Measurements from ENCODE around the gene PI16.
"Not testable (repeated sequence)": the region's sequence is repeated elsewhere in the genome, so short reads cannot be mapped to it uniquely, and the experiment has no call there.

Gene PI16

DNA sequence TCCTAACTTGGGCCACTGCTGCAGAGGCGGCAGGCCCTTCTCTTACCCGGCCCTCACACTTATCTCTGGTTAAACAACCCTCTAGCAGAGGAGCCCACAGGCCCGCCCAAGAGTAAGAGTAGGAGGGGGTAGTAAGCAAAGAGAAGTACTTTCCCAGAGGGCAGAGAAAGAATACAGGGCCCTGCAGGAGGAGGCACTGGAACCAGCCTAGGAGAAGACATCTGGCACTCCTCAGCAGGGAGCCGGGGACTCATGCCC lies 21.4 kb downstream of the PI16 start:
- no peak for DNase-seq (ENCODE audit: low read depth in 2 of 2)

DNA sequence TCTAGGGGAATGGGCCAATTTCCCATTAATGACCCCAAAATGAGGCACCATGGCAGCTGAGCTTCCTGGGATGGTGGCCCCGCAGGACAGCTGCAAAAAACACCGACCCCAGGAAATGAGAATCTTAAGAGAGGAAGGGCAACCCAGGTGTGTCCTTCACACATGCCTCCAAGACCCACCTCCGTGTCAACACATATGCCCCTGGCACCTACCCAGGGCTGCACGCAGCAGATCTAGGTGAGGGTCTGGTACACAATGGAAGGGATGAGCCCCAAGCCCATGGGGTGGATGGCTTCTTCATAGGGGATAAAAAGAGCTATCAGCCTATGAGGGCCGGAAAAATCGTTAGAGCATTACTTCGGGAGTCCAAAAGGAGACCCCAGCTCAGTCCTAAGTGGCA lies 22.0 kb downstream of the PI16 start:
- no peak for DNase-seq (ENCODE audit: low read depth in 2 of 2)

DNA sequence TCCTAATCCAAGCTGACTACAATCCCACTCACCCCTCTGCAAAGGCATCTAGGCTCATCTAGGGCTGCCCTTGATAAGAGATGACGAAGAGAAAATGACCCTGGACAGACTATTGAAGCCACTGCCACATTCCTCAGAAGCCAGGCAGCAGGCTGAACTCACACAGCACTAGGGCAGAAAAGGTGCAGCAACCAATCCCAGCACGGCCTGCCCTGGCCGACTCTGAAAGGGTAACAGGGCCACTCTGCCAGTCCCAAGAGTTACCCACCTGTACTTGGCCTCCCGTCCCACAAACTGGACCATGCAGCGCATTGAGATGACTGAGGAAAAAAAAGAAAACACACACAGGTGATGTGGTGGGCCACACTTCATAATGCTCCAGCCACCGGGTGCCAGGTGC lies 22.4 kb downstream of the PI16 start:
- no peak for DNase-seq (ENCODE audit: low read depth in 2 of 2)

DNA sequence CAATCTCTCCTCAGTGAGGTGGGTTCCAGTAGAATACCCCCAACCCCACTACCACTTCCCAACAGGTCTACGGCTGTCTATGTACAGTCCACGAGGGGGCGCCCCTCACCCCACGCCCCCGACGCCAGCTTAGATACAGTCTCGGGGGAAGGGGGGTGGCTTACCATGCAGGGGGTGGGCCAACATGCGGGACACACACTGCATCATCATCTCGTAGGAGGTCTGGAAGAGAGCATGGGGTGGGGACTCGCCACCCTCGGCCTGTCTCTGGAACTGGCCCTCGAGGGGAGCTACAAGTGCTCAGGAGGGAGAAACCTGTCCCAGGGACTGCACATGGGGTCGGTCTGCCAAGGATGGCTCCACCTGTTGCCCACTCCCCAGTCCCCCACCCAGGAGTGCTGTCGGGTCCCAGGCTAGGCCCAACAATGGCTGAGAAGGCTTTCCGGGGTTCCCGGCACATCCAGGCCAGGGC lies 23.0 kb downstream of the PI16 start:
- DNase-seq (ENCODE audit: low read depth in 2 of 2) = no peak

DNA sequence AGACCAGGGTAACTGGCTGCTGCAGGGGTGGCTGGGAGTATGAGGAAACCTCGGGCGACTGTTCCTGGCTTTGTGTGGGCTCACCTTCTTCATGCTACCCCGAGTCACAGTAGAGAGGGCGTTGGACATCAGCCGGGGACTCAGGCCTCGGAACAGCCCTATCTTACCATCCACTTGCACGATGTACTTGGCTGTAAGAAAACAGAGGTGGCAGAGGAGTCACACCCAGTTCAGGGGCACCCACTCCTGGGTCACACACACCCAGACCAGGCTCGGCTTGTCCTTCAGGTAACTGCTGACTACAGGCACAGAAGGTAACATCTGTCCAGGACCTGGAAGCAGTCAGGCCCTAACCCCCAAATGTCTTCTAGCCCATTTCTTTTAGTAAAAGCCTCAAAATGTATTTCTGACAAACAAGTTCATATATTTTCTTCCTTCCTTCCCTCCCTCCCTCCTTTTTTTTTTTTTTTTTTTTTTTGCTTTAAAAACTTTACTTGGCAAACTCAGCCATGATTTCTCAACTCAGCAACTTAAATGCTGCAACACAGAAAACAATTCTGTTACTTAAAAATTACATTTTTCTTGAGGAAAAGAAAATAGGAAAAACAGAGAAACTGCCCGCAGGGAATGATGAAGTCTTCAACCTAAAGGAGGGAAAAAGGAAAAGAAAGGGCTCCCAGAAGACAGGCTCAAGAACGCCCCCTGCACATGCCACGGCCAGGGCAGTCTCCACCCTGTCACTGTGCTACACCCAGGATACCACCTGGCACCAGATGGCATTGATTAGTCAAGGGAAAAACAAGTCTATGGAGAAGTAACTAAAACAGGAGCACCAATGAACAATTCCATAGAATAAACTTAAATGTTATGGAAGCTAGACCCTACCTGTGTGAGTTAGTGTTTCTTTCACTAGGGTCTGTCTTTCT lies 24.1 kb downstream of the PI16 start:
- DNase-seq (ENCODE audit: low read depth in 2 of 2) = no peak

DNA sequence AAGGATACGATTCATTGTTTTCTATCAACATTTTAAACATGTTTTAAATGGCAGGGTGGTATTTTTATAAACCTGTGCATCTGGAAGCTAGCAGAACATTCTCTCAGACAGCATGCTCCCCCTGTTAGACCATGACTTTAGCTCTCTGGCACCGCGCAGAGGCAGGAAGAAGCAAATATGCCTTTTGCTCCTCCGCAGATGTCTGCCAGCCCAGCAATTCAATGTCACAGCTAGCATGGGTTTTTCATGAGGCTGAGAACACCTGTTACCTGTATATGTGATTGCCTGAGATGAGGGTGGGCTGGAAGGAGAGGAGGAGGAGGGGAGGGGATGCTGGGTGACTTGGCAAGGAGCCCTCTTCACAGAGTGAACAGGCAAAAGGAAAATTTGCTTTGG lies 24.8 kb downstream of the PI16 start:
- no peak for DNase-seq (ENCODE audit: low read depth in 2 of 2)

DNA sequence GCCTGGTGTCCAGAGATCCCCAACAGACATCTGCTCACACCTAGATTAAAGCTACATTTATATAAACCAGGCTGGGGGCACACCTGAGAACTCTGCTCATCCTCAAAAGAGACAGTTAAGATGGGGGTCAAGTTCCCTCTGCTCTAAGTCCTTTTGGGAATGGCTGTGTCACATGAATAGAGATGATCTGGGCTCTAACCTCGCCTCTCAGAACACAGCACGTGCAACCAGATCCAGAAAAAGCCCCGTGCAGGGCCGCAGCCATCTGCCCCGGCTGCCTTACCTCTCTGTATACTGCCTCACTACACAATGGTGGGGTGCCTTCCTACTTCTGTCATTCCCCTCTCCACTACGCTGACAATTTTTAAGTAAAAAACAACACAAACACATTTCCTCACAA lies 25.6 kb downstream of the PI16 start:
- DNase-seq (ENCODE audit: low read depth in 2 of 2) = no peak

DNA sequence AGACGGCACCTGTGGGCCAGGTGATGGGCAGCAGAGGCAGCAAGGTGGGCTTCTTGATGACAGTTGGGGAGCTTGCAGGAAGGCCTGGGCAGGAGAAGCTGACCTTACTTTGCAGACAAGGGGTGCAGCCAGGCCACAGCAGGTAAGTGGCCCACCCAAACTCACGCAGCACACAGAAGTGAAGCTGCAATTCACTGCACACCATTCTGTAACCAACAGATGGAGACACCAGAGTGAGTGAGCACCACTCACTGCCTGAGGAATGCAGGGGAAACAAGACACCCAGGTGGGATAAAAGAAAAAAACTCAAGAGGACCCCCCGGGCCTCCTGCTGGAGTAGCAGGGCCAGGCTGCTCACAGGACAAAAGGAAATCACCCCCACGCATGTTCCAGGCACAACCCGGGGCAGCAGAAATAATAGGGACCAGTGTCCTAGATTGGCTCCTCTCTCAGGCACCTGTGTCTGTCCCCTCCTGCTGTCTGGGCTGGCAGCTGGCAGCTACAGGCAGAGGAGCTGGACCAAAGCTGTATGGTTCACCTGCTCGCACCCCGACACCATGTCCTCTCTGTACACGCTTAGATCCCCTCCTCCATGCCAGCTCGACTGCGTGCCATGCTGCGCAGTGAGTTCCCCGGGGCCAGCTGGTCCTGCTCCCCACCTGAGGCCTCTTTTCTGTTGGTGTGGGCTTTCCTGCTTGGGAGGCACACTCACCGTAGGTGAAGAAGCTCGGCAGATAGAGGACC lies 26.5 kb downstream of the PI16 start:
- DNase-seq (ENCODE audit: low read depth in 2 of 2) = no peak

DNA sequence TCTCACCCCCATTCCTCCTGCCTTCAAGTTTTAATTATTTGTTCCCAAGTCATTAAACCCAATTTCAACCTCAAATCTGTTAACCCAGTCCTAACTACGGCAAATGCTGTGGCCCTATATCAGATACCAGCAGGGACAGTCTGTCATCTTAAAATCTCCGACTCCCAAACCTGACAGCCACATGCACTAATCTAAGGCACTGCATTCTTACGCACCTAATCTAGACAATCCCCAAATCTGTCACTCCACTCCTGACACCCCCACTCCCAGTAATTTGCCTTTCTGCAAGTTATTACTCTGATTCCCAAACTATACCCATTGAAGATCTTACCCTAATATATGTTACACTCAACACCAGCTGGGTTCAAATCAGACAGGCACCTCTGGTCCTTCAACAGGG lies 29.0 kb downstream of the PI16 start:
- DNase-seq (ENCODE audit: low read depth in 2 of 2) = no peak

DNA sequence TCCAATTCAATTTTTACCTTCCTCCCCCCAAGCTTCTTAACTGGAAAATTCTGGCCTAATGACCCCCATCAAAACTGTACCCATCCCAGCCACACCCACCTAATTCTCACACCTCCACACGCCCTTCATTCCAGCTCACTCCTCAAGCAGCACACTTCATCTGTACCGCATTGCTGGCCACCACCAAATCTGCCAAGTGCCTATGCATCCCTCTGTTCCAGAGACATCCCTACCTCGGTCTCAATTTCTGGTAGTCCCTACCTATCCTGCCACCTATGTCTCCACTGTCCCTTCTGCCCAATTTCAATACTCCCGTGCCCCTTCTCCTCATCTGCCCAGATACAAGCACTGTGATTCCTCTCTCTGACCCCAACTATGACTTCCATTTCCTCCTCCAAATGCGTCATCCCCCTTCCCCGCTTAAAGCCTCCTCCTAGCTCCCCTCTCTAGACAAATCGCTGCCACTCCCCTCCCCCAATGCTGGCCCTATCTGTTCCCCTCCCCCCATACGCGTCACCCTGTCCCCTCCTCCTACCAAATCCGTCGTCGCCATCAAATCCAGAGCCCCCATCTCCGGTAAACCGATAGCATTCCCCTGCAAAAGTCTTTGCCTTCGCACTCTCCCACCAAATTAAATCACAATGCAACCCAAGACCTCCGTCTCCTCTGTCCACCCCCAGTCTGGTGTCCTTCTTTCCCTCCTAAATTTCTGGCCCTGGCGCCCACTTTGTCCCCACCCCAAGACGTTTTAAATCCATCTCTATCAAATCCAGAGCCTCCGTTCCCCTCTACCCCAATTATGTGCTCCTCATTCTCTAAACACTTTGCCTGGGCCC lies 30.3 kb downstream of the PI16 start:
- DNase-seq (ENCODE audit: low read depth in 2 of 2) = peak; percentile 59

DNA sequence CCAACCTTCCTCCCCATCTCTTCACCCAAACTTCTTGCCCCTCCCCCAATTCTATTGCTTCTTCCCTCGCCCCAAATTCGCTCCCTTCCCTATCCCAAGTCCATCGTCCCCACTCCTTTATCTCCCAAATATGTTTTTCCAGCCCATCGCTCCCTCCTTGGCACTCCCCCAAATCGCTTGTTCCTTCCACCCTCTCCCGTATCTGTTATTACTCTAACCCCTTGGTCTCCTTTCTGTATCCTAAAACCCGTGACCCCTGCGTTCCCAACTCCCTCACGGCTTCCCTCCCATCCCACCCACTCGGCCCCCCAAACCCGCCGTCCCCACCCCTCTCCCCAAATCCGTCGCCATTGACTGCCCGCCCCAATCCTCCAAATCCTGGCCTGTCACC lies 30.9 kb downstream of the PI16 start:
- no peak for DNase-seq (ENCODE audit: low read depth in 2 of 2)

DNA sequence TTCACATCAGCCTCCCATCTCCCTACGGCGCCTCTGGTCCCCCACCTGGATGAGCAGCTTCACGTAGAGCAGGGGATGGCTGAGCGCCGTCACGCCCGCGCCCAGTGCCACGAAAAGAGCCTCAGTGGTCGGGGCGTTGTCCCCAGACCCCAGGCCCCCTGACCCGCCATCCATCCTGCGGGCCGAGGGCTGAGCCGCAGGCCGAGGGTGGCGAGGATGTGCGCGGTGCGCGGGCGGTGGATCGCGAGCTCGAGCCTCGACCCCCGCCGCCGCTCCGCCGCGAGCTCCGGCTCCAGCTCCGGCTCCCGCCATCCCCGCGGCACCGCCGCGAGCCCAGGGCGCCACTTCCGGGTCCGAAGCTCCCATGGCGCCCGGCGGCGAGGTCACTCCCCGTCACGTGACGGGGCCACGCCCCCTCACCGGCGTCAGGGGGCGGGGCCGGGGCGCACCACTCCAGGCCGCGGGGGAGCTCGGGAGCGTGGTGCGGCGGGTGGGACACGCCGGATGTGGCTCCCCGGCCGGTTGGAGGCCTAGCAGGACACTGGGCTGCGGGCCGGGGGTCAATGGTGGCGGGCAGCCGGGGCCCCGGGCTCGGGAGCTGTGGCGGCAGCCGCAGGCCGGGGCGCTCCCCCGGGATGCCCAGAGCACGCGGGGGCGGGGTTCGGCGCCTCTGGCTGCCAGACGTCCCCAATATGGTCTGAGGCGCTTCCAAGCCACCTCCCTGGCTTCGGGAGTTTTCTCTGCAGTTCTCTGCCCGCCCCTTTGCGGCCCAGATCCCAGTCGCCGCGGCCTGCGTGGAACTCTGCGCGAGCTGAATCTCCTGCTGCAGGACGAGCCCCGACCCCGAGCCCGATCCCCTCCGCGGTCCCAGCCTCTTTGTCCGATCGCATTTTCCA lies 31.5 kb downstream of the PI16 start, which contains the start of gene MTCH1:
Gene MTCH1, minus strand, starts transcription at position 389 of the 896 bp plus-strand sequence. Its CDS starts 23 bp downstream, at position 366.
- DNase-seq (ENCODE audit: low read depth in 2 of 2) = peak; percentile 79 to 80

DNA sequence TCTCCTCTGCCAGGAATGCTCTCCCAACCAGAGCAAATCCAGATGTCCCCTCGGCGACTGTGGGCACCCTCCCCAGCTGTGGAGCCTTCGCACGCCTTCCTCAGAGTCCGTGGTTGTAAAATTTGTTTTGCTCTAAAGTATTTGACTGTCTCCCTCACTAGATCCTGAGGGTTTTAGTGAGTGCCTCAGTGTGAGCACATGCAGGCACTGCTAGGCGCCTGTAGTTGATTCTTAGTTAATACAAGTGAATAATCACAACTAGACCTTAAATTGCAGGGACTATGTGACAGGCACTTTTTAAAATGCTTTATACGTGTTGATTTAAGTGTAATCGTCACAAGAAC lies 32.1 kb downstream of the PI16 start:
- DNase-seq (ENCODE audit: low read depth in 2 of 2) = no peak

DNA sequence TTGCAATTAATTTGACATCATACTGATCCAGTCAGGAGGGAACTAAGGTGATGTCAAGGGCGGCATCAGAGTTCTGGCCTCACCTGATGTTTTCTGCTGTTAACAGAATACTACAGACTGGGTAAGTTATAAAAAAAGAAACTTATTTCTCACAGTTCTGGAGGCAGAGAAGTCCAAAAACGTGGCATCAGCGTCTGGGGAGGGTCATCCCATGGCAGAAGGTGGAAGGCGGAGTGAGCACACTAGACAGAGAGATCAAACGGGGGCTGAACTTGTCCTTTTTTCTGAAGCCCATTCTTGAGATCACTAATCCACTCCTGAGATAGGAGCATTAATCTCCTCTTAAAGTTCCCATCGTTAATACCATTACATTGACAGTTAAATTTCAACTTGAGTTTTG lies 34.7 kb downstream of the PI16 start:
- DNase-seq (ENCODE audit: low read depth in 2 of 2) = no peak

DNA sequence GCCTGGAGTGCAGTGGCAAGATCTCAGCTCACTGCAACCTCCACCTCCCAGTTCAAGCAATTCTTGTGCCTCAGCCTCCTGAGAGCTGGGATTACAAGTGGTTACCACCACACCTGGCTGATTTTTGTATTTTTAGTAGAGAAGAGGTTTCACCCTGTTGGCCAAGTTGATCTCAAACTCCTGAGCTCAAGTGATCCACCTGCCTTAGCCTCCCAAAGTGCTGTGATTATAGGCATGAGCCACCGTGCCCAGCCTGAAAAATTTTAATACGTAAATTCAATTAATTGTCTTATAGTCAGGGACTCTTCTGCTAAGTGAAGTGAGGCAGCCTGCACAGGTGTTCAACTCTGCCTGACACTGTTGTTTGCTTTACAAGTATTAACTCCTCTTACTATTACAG lies 35.9 kb downstream of the PI16 start:
- not testable (repeated sequence) for DNase-seq (ENCODE audit: low read depth in 2 of 2)

DNA sequence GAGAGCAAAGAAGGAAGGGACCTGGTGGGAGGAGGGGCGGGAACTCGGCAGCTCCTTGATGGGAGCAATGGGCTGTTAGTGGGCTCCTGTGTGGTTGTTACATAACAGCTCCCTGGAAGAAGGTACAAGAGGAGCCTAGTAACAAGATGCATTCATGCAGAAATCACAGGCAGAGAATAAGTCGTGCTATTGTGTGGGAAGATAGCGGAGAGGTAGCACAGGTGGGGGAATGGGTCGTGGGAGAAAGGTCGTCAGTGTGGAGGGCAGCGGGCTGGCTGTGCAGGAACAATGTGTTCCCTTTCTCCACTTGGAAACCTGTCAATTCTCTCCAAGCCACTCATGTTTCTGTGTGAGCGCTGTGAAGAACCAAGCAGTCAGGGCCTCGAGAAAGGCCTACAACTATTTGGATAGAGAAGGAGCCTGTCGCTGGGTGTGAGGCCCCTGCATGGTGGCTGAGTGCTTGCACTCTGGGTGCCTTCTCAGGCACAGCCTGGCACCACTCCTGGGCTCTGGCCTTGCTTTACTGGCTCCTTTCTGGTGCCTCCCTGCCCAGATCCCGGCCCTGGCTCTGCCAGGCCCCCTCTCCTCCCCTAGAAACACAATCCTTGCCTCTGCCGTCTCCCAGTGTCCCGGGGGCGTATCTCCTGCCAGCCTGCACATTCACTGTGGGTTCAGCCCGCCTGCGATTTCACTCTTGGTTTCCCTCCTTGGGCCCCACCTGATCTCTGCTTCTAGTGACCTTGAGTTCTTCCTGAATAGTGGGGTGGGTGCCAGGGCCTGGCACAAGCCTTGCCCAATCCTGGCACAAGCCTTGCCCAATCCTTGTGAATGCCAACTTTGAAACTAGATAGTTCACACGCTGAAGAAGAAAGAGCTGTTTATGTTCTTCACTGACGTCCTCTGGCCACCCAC lies 43.5 kb downstream of the PI16 start:
- no peak for DNase-seq (ENCODE audit: low read depth in 2 of 2)

DNA sequence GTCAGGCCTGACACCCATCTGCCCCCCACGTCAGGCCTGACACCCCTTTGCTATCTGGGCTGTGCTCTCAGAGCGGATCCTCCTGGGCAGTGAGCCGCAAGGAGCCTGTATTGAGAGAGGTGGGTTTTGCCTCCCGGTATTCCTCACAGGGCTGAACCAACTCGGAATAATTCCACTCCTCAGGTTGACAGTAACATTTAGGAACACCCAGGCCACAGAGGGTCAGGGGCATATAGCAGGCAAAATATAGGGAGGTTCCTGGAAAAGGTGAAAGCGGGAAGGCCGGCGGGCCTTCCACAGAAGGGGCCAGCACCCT lies 44.1 kb downstream of the PI16 start:
- DNase-seq (ENCODE audit: low read depth in 2 of 2) = no peak

DNA sequence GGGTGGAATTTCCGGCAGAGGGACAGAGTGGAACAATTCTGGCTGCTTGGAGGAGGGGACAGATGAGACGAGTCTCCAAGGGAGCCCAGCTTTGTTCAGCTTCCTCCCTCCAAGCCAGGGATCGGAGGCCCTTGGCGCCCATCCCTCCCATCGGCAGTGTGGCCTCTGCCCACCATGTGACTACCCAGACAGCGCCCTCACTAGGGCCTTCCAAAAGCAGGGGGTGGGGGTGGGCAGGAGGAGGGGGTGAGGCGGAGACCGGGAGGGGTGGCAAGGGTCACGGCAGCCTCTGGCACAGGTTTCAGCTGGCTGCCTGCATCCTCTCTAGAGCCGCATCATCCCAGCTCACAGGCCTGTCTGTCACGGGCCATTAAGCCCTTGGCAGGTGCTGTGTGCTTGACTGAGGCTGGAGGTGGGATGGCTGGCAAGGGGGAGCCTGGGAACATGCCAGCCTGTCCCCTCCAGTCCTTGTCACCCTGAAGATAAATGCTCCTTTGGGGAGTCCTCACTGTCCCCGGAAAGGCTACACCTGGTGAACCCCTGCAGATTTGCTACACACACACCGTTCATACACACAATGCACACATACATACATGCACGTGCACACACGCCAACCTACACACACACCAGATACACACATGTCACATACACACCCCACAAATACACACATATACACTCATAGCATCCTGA lies 44.7 kb downstream of the PI16 start:
- DNase-seq (ENCODE audit: low read depth in 2 of 2) = no peak

DNA sequence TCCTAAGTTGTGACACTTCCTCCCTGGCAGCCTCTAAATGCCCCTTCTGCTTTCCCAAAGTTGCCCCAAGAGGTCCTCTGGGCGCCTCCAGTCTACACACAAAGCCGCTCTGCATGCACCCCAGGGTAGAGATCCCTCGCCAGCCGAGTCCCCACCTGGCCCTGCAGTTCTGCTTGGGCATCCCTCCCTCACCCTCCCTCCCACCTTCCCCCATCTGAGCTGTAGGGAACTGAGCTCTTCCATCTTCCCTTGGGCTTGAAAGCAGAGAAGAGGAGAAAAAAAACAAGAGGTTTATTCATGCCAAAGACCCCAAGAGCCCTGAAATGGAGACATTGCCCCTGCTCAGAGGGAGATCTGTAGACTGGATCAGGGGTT lies 45.2 kb downstream of the PI16 start:
- no peak for DNase-seq (ENCODE audit: low read depth in 2 of 2)
